Measurements from ENCODE around the gene TUT4.

GRCh38 chr1:52469108-52469507, 83.8 kb downstream of the TUT4 start:
- no peak for TF ChIP-seq CTCF (conservative IDR thresholded peaks at IDR 0.05; ENCODE audit: low read depth, low read length)
- TF ChIP-seq BHLHE40 (IDR thresholded peaks at IDR 0.05; ENCODE audit: low read depth, low read length) = no peak
- no peak for TF ChIP-seq POLR2A (IDR thresholded peaks at IDR 0.05; ENCODE audit: low read depth, low read length)
- no peak for TF ChIP-seq MAZ (IDR thresholded peaks at IDR 0.05; ENCODE audit: borderline replicate concordance, low read depth, low read length)
- TF ChIP-seq MXI1 (IDR thresholded peaks at IDR 0.05; ENCODE audit: borderline replicate concordance, low read depth, low read length) = no peak
- TF ChIP-seq RFX5 (IDR thresholded peaks at IDR 0.05; ENCODE audit: low read depth, low read length) = no peak
- TF ChIP-seq ELK1 (IDR thresholded peaks at IDR 0.05; ENCODE audit: borderline replicate concordance, low read depth, low read length) = no peak
